Daoy (cell line): ENCODE measurements around the gene PCDH15. TPM values are rescaled to one million over a fixed set of nuclear protein-coding genes. Genes with fewer than 3 reads are reported as not detected.

Source experiments
- DNase-seq: peaks from one replicate; pipeline ENCODE4 v3.0.0-alpha.2; 2015; ENCODE audit warnings: low read depth
- total RNA-seq: library from RNA; depleted of rRNA; stranded (reverse); fragments of >200 nt; shearing (Covaris generic); gene quantifications from 2 replicates; pipeline ENCODE4 v1.2.3, GENCODE V29; 2014; rRNA removed

Gene PCDH15
- not detected in 2 replicates for total RNA-seq

- DNase-seq, result no peak
These were observed at the start of gene PCDH15 for GRCh38 chr10:54800741-54801421. Gene PCDH15, minus strand, starts transcription at chr10:54801231. Its CDS starts 136,969 bp downstream, at chr10:54664262.

- no peak for DNase-seq
These were observed 42.9 kb upstream of the PCDH15 start for GRCh38 chr10:54843932-54844331.

GRCh38 chr10:54843085-54843646, 42.1 kb upstream of the PCDH15 start:
- DNase-seq, result no peak

- DNase-seq, result no peak
These were observed 36.4 kb upstream of the PCDH15 start for GRCh38 chr10:54837479-54837878.

- no peak for DNase-seq
These were observed 32.0 kb upstream of the PCDH15 start for GRCh38 chr10:54833029-54833428.

GRCh38 chr10:54826994-54827560, 26.0 kb upstream of the PCDH15 start:
- no peak for DNase-seq

GRCh38 chr10:54815583-54815982, 14.6 kb upstream of the PCDH15 start:
- DNase-seq, result no peak

- no peak for DNase-seq
These were observed 7.3 kb upstream of the PCDH15 start for GRCh38 chr10:54808186-54808935.

GRCh38 chr10:54799506-54799905, 1.5 kb downstream of the PCDH15 start:
- DNase-seq, result no peak

GRCh38 chr10:54797636-54798321, 3.3 kb downstream of the PCDH15 start:
- no peak for DNase-seq

- no peak for DNase-seq
These were observed 4.2 kb downstream of the PCDH15 start for GRCh38 chr10:54796881-54797280.

GRCh38 chr10:54776622-54777021, 24.4 kb downstream of the PCDH15 start:
- no peak for DNase-seq

- DNase-seq, result no peak
These were observed 28.4 kb downstream of the PCDH15 start for GRCh38 chr10:54772468-54773122.

- DNase-seq, result no peak
These were observed 32.0 kb downstream of the PCDH15 start for GRCh38 chr10:54769051-54769450.

- no peak for DNase-seq
These were observed 42.2 kb downstream of the PCDH15 start for GRCh38 chr10:54758791-54759190.

GRCh38 chr10:54749623-54750022, 51.4 kb downstream of the PCDH15 start:
- DNase-seq, result no peak

- DNase-seq, result no peak
These were observed 55.6 kb downstream of the PCDH15 start for GRCh38 chr10:54745436-54745835.

- no peak for DNase-seq
These were observed 58.6 kb downstream of the PCDH15 start for GRCh38 chr10:54742416-54742815.

GRCh38 chr10:54728511-54728910, 72.5 kb downstream of the PCDH15 start:
- DNase-seq, result no peak

- no peak for DNase-seq
These were observed 79.0 kb downstream of the PCDH15 start for GRCh38 chr10:54722075-54722474.

GRCh38 chr10:54710918-54711317, 90.1 kb downstream of the PCDH15 start:
- DNase-seq, result no peak
